IPS-18a (cell line): ENCODE measurements around the gene CACYBP.
A peak's percentile ranks its signal among the peaks of the same experiment; 100 is the strongest.
"Not testable (repeated sequence)": the region's sequence is repeated elsewhere in the genome, so short reads cannot be mapped to it uniquely, and the experiment has no call there.

Experiments
- H3K27ac ChIP-seq: one replicate; pipeline ENCODE4 v1.5.1; 2013; ENCODE audit warnings: low read length
- H3K27me3 ChIP-seq: one replicate; pipeline ENCODE4 v1.6.1; 2013; ENCODE audit warnings: mild to moderate bottlenecking, low read length; ENCODE audit not compliant: control insufficient read depth, insufficient read depth
- H3K36me3 ChIP-seq: one replicate; pipeline ENCODE4 v1.6.1; 2013; ENCODE audit warnings: low read depth, low read length; ENCODE audit not compliant: control insufficient read depth
- H3K4me1 ChIP-seq: one replicate; pipeline ENCODE4 v1.6.1; 2013; ENCODE audit warnings: low read depth, low read length; ENCODE audit not compliant: control insufficient read depth
- H3K4me3 ChIP-seq: one replicate; pipeline ENCODE4 v1.5.1; 2013; ENCODE audit warnings: low read length
- H3K9ac ChIP-seq: one replicate; pipeline ENCODE4 v1.6.1; 2013; ENCODE audit warnings: mild to moderate bottlenecking, low read length, moderate library complexity
- H3K9me3 ChIP-seq: one replicate; pipeline ENCODE4 v1.6.1; 2013; ENCODE audit warnings: low read depth, low read length; ENCODE audit not compliant: control insufficient read depth

The CACYBP gene

GRCh38 chr1:175023043-175023921 is 23.5 kb downstream of the CACYBP start, which contains the start of gene MRPS14:
MRPS14 (minus strand) TSS chr1:175023425; CDS start chr1:175023408, 17 bp downstream.
- H3K27me3 ChIP-seq, result no peaks in the 10 kb centered on the region
- no peaks in the 10 kb centered on the region for H3K4me1 ChIP-seq
- peak within 1 kb of the TSS; percentile 81 for H3K4me3 ChIP-seq
- peak within 1 kb of the TSS; percentile 40 for H3K27ac ChIP-seq
- no peaks in the 10 kb centered on the region for H3K9me3 ChIP-seq
- H3K9ac ChIP-seq, result peak within 1 kb of the TSS; percentile 79
- H3K36me3 ChIP-seq, result peaks cover 2% of the 10 kb centered on the region

- H3K27me3 ChIP-seq, H3K9me3 ChIP-seq, H3K4me1 ChIP-seq, H3K36me3 ChIP-seq: not testable (repeated sequence)
- peak overlapping the region; percentile 40 for H3K27ac ChIP-seq
- peak overlapping the region; percentile 81 for H3K4me3 ChIP-seq
- H3K9ac ChIP-seq, result peak overlapping the region; percentile 28
These were observed 24.1 kb downstream of the CACYBP start for GRCh38 chr1:175023922-175024242.

GRCh38 chr1:175024773-175025172 is 25.0 kb downstream of the CACYBP start:
- Histone ChIP-seq H3K9ac (no peak overlapping the region), H3K9me3 (no peaks in the 10 kb centered on the region), H3K36me3 (no peaks in the 10 kb centered on the region), H3K4me3 (no peak overlapping the region), H3K27ac (no peak overlapping the region), H3K27me3 (no peaks in the 10 kb centered on the region), H3K4me1 (peaks cover 4% of the 10 kb centered on the region)

GRCh38 chr1:175033953-175034352 is 34.2 kb downstream of the CACYBP start:
- no peak overlapping the region for H3K4me3 ChIP-seq
- H3K9ac ChIP-seq, result no peak overlapping the region
- no peaks in the 10 kb centered on the region for H3K27me3 ChIP-seq
- H3K36me3 ChIP-seq, result no peaks in the 10 kb centered on the region
- peaks cover 21% of the 10 kb centered on the region for H3K4me1 ChIP-seq
- H3K9me3 ChIP-seq, result no peaks in the 10 kb centered on the region
- H3K27ac ChIP-seq, result no peak overlapping the region

GRCh38 chr1:175034775-175035174 is 35.0 kb downstream of the CACYBP start:
- Histone ChIP-seq H3K4me1 (peaks cover 17% of the 10 kb centered on the region), H3K4me3 (no peak overlapping the region), H3K27me3 (no peaks in the 10 kb centered on the region), H3K9ac (no peak overlapping the region), H3K27ac (no peak overlapping the region), H3K9me3 (no peaks in the 10 kb centered on the region), H3K36me3 (no peaks in the 10 kb centered on the region)

- Histone ChIP-seq H3K9ac (no peak overlapping the region), H3K27me3 (no peaks in the 10 kb centered on the region), H3K4me3 (no peak overlapping the region), H3K27ac (no peak overlapping the region), H3K4me1 (peaks cover 17% of the 10 kb centered on the region), H3K36me3 (no peaks in the 10 kb centered on the region), H3K9me3 (no peaks in the 10 kb centered on the region)
These were observed 36.1 kb downstream of the CACYBP start for GRCh38 chr1:175035865-175036264.

GRCh38 chr1:175036476-175036875 is 36.7 kb downstream of the CACYBP start:
- Histone ChIP-seq H3K9ac (no peak overlapping the region), H3K27ac (no peak overlapping the region), H3K4me1 (peaks cover 17% of the 10 kb centered on the region), H3K9me3 (no peaks in the 10 kb centered on the region), H3K27me3 (no peaks in the 10 kb centered on the region), H3K4me3 (no peak overlapping the region), H3K36me3 (no peaks in the 10 kb centered on the region)

GRCh38 chr1:175037416-175037815 is 37.7 kb downstream of the CACYBP start:
- Histone ChIP-seq H3K27ac (no peak overlapping the region), H3K4me1 (peaks cover 17% of the 10 kb centered on the region), H3K9ac (no peak overlapping the region), H3K36me3 (no peaks in the 10 kb centered on the region), H3K9me3 (no peaks in the 10 kb centered on the region), H3K27me3 (no peaks in the 10 kb centered on the region), H3K4me3 (no peak overlapping the region)

- Histone ChIP-seq H3K4me1 (peaks cover 22% of the 10 kb centered on the region), H3K9me3 (no peaks in the 10 kb centered on the region), H3K27me3 (no peaks in the 10 kb centered on the region)
These were observed 40.7 kb downstream of the CACYBP start for GRCh38 chr1:175040324-175040879.

GRCh38 chr1:175042650-175043049 is 42.9 kb downstream of the CACYBP start:
- Histone ChIP-seq H3K4me1 (peaks cover 5% of the 10 kb centered on the region), H3K9me3 (no peaks in the 10 kb centered on the region), H3K27ac (no peak overlapping the region), H3K27me3 (no peaks in the 10 kb centered on the region), H3K9ac (no peak overlapping the region), H3K36me3 (no peaks in the 10 kb centered on the region), H3K4me3 (no peak overlapping the region)

More at GRCh38 chr1:175040324-175040879, 40.7 kb downstream of the CACYBP start:
- Histone ChIP-seq H3K36me3 (no peaks in the 10 kb centered on the region), H3K4me3 (no peak overlapping the region), H3K9ac (no peak overlapping the region), H3K27ac (no peak overlapping the region)

GRCh38 chr1:175043824-175044223 is 44.1 kb downstream of the CACYBP start:
- Histone ChIP-seq H3K4me1 (peaks cover 5% of the 10 kb centered on the region), H3K9me3 (no peaks in the 10 kb centered on the region), H3K4me3 (no peak overlapping the region), H3K27me3 (no peaks in the 10 kb centered on the region), H3K36me3 (no peaks in the 10 kb centered on the region), H3K27ac (no peak overlapping the region), H3K9ac (no peak overlapping the region)

- H3K9me3 ChIP-seq, H3K4me3 ChIP-seq, H3K4me1 ChIP-seq, H3K27ac ChIP-seq, H3K36me3 ChIP-seq, H3K9ac ChIP-seq, H3K27me3 ChIP-seq: not testable (repeated sequence)
These were observed 44.8 kb downstream of the CACYBP start for GRCh38 chr1:175044591-175044990.
